ENCODE data around the gene UXS1. TPM values are rescaled to one million over a fixed set of nuclear protein-coding genes. Genes with fewer than 3 reads are reported as not detected.

Gene UXS1
- total RNA-seq, 2 experiments from 2014 or later, result 36.2 to 41.9 TPM

DNA sequence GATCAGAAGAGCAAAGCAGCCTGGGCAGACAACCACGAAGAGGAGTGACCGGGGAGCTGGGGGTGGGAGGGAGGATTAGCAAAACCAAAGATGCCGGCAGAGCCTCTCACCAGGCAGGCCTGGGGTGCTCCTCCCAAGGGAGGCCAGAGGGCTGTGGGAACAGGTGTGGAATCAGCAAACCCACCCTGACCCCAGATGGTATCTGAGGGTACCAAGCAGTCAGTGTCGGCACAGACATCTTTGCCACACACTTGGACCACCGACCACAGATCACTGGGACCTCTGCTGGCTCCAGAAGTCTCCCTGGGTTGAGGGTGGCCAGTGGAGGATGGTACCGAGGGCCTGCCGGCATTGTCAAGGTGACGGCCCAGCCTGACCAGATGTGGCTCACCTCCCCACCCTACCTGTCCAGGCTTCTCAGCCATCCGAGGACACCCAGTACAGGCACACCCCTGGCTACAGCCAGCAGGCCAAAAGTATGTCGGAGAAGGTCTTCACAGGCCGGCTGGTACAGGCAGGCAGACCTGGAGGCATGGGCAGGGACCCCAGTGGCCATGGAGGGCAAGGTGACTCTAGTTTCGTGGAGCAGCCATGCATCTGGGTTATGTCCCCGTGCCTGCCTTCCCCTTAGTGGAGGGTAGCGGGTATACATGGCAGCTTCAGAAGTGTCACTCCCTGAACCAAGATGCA lies 82.1 kb downstream of the UXS1 start:
- CTCF ChIA-PET, result interaction anchor here (0.8 kb wide), 1 partner anchor 470 kb away, joined by 4 read pairs; no protein-coding TSS in a partner anchor
- Mint-ChIP-seq H3K4me1 (ENCODE audit: low read depth) (peaks cover 8% of the 10 kb centered on the region), H3K9me3 (no peaks in the 10 kb centered on the region), H3K36me3 (ENCODE audit: low read depth) (peaks cover 6% of the 10 kb centered on the region), H3K27me3 (ENCODE audit: low read depth) (no peaks in the 10 kb centered on the region), H3K4me3 (no peak overlapping the region), H3K27ac (no peak overlapping the region)
- intact Hi-C loops (cut with micrococcal nuclease), result no loop called here
- no peak for DNase-seq

DNA sequence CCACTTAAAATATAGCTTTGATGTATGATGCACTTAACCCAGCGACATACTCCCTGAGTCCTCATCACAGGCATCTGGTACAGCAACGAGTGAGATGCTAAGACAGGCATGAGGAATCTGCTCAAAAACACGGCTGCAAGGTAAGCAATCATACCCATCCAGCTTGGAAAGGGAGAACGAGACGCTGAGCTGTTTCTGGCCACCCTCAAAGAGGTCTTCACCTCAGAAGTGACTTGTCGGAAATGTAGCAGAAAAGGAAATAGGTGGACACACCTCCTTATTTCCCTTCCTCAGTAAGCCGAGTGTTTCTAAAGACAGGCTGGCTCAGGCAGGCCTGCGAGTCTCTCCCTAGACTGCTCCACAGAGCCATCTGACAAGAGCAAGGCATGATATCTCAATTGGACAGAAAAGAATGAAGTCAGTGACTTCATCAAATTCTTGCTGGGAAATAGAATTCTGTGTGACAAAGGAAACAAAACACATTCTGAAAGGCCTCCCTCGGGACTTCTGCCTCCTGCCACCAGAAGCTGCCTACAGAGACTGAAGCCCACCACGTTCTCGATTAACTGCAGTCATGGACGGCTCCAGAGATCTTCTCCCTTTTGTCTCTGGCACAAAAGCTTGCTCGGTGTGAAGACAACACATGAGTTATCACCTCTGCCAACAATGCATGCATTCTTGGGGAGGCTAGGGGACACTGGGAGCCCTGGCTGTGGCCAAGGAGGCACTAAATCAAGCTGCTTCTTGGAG lies 84.3 kb downstream of the UXS1 start:
- Mint-ChIP-seq H3K9me3 (no peaks in the 10 kb centered on the region), H3K27me3 (ENCODE audit: low read depth) (no peaks in the 10 kb centered on the region), H3K4me1 (ENCODE audit: low read depth) (peaks cover 16% of the 10 kb centered on the region), H3K4me3 (no peak overlapping the region), H3K27ac (no peak overlapping the region), H3K36me3 (ENCODE audit: low read depth) (peaks cover 7% of the 10 kb centered on the region)
- CTCF ChIA-PET, result interaction anchor here (0.7 to 1.6 kb wide), 3 partner anchors 13 to 60 kb away, joined by 3 to 5 read pairs (median 3); no protein-coding TSS in a partner anchor
- no peak for DNase-seq
- intact Hi-C loops (cut with micrococcal nuclease), result loop anchor here (5.0 to 10.0 kb wide), 4 partner anchors 32 to 355 kb away; partner anchors contain the start of gene RGPD3

- Mint-ChIP-seq H3K27me3 (ENCODE audit: low read depth) (no peaks in the 10 kb centered on the region), H3K9me3 (no peaks in the 10 kb centered on the region), H3K4me1 (ENCODE audit: low read depth) (peaks cover 18% of the 10 kb centered on the region), H3K4me3 (no peak overlapping the region), H3K27ac (no peak overlapping the region), H3K36me3 (ENCODE audit: low read depth) (peaks cover 7% of the 10 kb centered on the region)
- DNase-seq, result no peak
- intact Hi-C loops (cut with micrococcal nuclease), result loop anchor here (5.0 to 10.0 kb wide), 4 partner anchors 34 to 356 kb away; partner anchors contain the start of gene RGPD3
- CTCF ChIA-PET, result interaction anchor here (0.8 to 2.7 kb wide), 3 partner anchors 87 to 474 kb away, joined by 3 to 10 read pairs (median 5); no protein-coding TSS in a partner anchor
These were observed 85.3 kb downstream of the UXS1 start for GRCh38 chr2:106108791-106109190.

GRCh38 chr2:106108351-106108750 lies 85.8 kb downstream of the UXS1 start:
- intact Hi-C loops (cut with micrococcal nuclease), result loop anchor here (5.0 to 10.0 kb wide), 4 partner anchors 34 to 356 kb away; partner anchors contain the start of gene RGPD3
- Mint-ChIP-seq H3K27me3 (ENCODE audit: low read depth) (no peaks in the 10 kb centered on the region), H3K4me1 (ENCODE audit: low read depth) (peaks cover 18% of the 10 kb centered on the region), H3K9me3 (no peaks in the 10 kb centered on the region), H3K27ac (no peak overlapping the region), H3K4me3 (no peak overlapping the region), H3K36me3 (ENCODE audit: low read depth) (peaks cover 7% of the 10 kb centered on the region)
- peak; percentile 40 for DNase-seq
- CTCF ChIA-PET, result interaction anchor here (0.8 to 2.7 kb wide), 3 partner anchors 87 to 474 kb away, joined by 3 to 10 read pairs (median 5); no protein-coding TSS in a partner anchor

GRCh38 chr2:106107509-106108131 lies 86.5 kb downstream of the UXS1 start:
- H3K4me1 Mint-ChIP-seq (ENCODE audit: low read depth), result peaks cover 18% of the 10 kb centered on the region
- H3K27ac Mint-ChIP-seq, result peak overlapping the region; percentile 67
- CTCF ChIA-PET, result interaction anchor here (1.3 to 2.7 kb wide), 3 partner anchors 33 to 475 kb away, joined by 4 to 10 read pairs (median 5); no protein-coding TSS in a partner anchor
- H3K9me3 Mint-ChIP-seq, result no peaks in the 10 kb centered on the region
- DNase-seq, result peak; percentile 75
- intact Hi-C loops (cut with micrococcal nuclease), result loop anchor here (1.0 to 10.0 kb wide), 6 partner anchors 35 to 357 kb away; partner anchors contain the start of genes RGPD3 and UXS1
- no peaks in the 10 kb centered on the region for H3K27me3 Mint-ChIP-seq (ENCODE audit: low read depth)
- H3K36me3 Mint-ChIP-seq (ENCODE audit: low read depth), result peaks cover 7% of the 10 kb centered on the region
- no peak overlapping the region for H3K4me3 Mint-ChIP-seq

DNA sequence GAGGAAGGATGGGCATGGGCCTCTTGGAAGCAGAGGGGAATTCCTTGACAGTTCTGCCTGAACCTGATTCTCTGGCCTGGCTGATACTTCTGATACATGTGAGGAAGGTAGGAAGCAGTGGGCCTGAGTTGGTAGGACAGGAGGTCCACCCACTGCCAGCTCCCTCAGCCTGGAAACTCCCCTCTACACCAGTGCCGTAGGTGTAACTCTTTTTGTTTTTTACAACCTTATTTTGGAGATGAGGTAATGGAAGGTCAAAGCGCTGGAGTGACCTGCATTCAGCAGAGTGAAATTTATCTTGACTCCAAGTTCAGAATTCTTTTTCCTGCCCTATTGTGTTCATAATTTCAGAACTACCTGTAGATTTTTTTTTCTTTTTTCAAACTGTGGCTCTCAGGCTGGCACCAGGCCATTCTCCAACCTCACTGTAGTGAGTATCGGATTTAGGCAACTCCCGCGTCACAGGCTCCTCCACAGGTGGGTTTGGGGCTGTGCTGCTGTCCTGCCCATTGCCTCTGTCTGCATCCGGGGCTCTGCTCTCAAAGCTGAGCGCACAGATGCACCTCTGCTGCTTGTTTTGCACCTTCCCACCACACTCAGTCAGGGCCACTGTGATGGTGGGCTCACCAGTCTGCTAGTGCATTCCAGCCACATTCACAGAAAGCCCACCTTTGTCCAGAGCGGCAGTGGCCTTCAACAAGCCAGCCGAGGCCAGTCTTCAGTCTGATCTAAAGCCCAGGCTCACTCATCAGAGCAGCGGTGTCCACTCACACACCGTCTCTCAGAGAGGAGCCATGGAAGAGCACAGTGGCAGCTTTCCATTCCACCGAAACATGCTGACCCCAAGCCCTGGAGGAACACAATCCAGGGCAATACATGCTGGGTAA lies 87.2 kb downstream of the UXS1 start:
- Mint-ChIP-seq H3K27ac (peak overlapping the region; percentile 67), H3K27me3 (ENCODE audit: low read depth) (no peaks in the 10 kb centered on the region), H3K4me1 (ENCODE audit: low read depth) (peaks cover 18% of the 10 kb centered on the region), H3K36me3 (ENCODE audit: low read depth) (peaks cover 7% of the 10 kb centered on the region), H3K9me3 (no peaks in the 10 kb centered on the region), H3K4me3 (no peak overlapping the region)
- CTCF ChIA-PET, result interaction anchor here (0.6 to 3.1 kb wide), 6 partner anchors 10 to 476 kb away, joined by 3 to 15 read pairs (median 4); no protein-coding TSS in a partner anchor
- intact Hi-C loops (cut with micrococcal nuclease), result loop anchor here (1.0 to 10.0 kb wide), 6 partner anchors 35 to 358 kb away; partner anchors contain the start of genes RGPD3 and UXS1
- peak; percentile 15 for DNase-seq

DNA sequence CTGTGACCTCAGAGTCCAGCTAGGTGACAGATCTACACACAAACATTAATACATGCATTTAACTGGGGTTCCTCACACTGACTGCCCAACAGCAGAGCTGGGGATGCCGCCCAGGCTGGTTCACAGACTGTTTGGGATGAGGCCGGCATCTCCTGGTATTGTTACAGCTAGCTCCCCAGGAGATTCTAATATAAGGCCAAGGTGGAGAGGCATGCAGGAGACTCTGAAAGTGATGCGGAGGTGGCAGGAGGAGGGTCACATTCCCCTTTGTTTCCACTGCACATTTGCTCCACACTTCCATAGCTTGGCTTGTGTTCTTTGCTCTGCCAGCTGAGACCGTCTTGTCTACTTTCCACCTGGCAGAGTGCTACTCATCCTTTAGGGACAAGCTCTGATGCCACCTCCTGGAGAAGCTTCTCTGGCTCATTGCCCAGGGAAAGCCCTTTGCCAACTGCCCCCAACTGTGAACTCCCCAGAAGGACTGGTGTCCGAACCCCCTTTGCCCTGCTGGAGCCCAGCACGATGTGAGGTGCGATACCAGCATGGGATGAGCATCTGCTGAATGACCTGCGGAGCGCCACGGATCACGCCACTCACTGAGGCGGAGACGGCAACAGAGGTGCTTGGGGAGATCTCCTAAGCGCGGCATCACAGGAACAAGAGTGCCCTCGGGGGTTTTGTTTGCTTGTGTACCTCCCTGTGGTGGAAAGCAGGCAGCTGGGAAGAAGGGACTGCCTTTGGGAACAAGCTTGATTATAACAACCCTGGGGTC lies 88.8 kb downstream of the UXS1 start:
- intact Hi-C loops (cut with micrococcal nuclease), result loop anchor here (2.0 to 10.0 kb wide), 5 partner anchors 37 to 477 kb away; partner anchors contain the start of gene RGPD3
- Mint-ChIP-seq H3K27ac (no peak overlapping the region), H3K4me1 (ENCODE audit: low read depth) (peaks cover 18% of the 10 kb centered on the region), H3K9me3 (no peaks in the 10 kb centered on the region), H3K36me3 (ENCODE audit: low read depth) (peaks cover 2% of the 10 kb centered on the region), H3K4me3 (no peak overlapping the region), H3K27me3 (ENCODE audit: low read depth) (no peaks in the 10 kb centered on the region)
- no peak for DNase-seq
- CTCF ChIA-PET, result interaction anchor here (0.6 to 3.1 kb wide), 16 partner anchors 8 to 529 kb away, joined by 3 to 15 read pairs (median 3); no protein-coding TSS in a partner anchor

DNA sequence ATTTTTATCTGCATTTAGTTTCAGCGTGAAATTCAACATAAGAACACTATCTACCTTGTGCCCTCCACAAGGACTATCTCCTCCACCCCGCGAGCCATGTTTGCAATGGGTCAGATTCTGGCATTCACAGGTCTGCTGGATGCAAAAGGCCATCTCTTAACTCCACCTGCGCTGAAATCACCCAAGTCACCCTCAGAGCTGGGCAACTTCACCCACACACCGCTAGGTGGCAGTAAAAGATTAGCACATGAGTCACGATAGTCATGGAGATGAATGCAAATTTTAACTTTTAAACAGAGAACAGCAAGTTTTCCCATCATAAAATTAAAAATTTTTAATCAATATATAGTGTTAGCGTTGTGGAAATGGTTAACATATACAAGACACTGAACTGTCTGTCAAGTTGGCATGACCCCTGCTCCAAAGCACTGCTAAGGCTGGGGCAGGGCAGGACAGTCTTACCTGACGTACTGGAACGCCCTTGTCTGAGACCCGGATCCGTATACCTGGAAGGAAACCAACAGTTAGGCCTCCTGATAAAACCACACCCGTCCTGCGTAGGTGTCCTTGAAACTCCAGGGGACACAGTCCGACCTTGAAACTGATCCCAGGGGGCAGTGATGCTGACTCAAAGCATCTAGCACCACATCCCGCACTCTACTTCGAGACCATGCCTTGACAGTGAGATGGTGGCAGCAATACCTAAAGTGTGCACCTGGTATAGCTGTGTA lies 89.6 kb downstream of the UXS1 start:
- H3K4me3 Mint-ChIP-seq, result no peak overlapping the region
- CTCF ChIA-PET, result interaction anchor here (0.6 to 3.1 kb wide), 15 partner anchors 9 to 528 kb away, joined by 3 to 15 read pairs (median 3); no protein-coding TSS in a partner anchor
- intact Hi-C loops (cut with micrococcal nuclease), result loop anchor here (1.0 to 10.0 kb wide), 7 partner anchors 38 to 478 kb away; partner anchors contain the start of gene RGPD3
- peaks cover 6% of the 10 kb centered on the region for H3K36me3 Mint-ChIP-seq (ENCODE audit: low read depth)
- DNase-seq, result peak; percentile 80
- no peak overlapping the region for H3K27ac Mint-ChIP-seq
- H3K4me1 Mint-ChIP-seq (ENCODE audit: low read depth), result peaks cover 18% of the 10 kb centered on the region
- H3K9me3 Mint-ChIP-seq, result no peaks in the 10 kb centered on the region
- H3K27me3 Mint-ChIP-seq (ENCODE audit: low read depth), result no peaks in the 10 kb centered on the region

DNA sequence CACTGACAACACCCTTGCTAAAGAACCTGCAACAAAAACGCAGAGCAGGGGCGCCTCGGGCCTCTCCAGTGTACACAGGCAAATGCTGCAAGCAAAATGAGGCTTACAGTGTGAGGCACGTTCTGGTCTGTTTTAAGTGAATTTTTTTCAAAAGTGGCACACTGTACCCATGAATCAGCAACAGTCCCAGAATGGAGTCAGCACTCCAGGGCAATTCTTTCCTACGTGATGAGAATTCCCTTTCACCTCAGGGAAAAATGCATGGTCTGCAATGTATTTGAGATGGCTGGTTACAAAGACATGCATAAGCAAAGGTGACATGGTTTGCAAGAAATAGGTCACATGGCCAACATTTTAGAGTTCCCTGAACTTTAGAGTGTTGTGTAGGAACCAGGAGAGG lies 94.4 kb downstream of the UXS1 start:
- intact Hi-C loops (cut with micrococcal nuclease), result loop anchor here (5.0 to 10.0 kb wide), 4 partner anchors 365 to 1065 kb away; partner anchors contain the start of genes MRPS9 and RGPD3
- Mint-ChIP-seq H3K27ac (no peak overlapping the region), H3K27me3 (ENCODE audit: low read depth) (no peaks in the 10 kb centered on the region), H3K4me1 (ENCODE audit: low read depth) (peaks cover 27% of the 10 kb centered on the region), H3K9me3 (no peaks in the 10 kb centered on the region), H3K4me3 (no peak overlapping the region), H3K36me3 (ENCODE audit: low read depth) (peaks cover 14% of the 10 kb centered on the region)
- CTCF ChIA-PET, result no interaction called here
- DNase-seq, result no peak

GRCh38 chr2:106098664-106099063 lies 95.4 kb downstream of the UXS1 start:
- CTCF ChIA-PET, result interaction anchor here (1.5 kb wide), 1 partner anchor 14 kb away, joined by 3 read pairs; no protein-coding TSS in a partner anchor
- intact Hi-C loops (cut with micrococcal nuclease), result loop anchor here (5.0 to 10.0 kb wide), 3 partner anchors 469 to 1064 kb away; partner anchors contain the start of gene MRPS9
- peaks cover 35% of the 10 kb centered on the region for H3K4me1 Mint-ChIP-seq (ENCODE audit: low read depth)
- H3K4me3 Mint-ChIP-seq, result no peak overlapping the region
- no peaks in the 10 kb centered on the region for H3K9me3 Mint-ChIP-seq
- H3K36me3 Mint-ChIP-seq (ENCODE audit: low read depth), result peaks cover 23% of the 10 kb centered on the region
- no peak overlapping the region for H3K27ac Mint-ChIP-seq
- no peaks in the 10 kb centered on the region for H3K27me3 Mint-ChIP-seq (ENCODE audit: low read depth)
- DNase-seq, result no peak
